Measurements from ENCODE around the gene PEX13. TPM values are rescaled to one million over a fixed set of nuclear protein-coding genes. Genes with fewer than 3 reads are reported as not detected.

PEX13 gene
- total RNA-seq, 1 experiment from 2014 or later, result 19.8 TPM

DNA sequence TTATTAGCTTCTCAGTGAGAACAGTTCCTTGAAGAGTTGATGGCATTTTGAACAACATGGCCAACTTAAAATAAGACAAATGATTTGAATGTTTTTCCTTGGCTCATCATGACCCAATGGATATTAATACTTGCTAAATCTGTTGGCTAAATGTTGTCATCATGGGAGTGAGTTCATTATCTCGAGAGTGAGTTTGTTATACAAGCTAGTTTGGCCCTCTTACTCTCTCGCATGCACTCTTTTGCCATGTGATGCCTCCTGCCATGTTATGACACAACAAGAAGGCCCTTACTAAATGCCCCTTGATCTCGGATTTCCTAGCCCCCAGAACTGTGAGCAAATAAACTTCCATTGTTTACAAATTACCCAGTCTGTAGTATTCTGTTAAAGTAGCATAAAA lies 25.3 kb downstream of the PEX13 start:
- H3K4me3 ChIP-seq (replicated peaks in 1 of 2; ENCODE audit: low read depth in 1 of 2, low read length in 2 of 2), result no peak overlapping the region
- BruUV-seq (replicated peaks), result no TSS peak
- no peak overlapping the region for H2AFZ ChIP-seq (ENCODE audit: low read depth, low read length, poor library complexity, severe bottlenecking)
- no peak overlapping the region for H3K9ac ChIP-seq (ENCODE audit: low read length)
- peaks cover 4 to 5% of the 10 kb centered on the region in 2 experiments; a peak in 1 of 4 replicates for H3K36me3 ChIP-seq (ENCODE audit: control insufficient read depth in 1 of 2, insufficient read depth in 2 of 2, low read length in 2 of 2)
- POLR2A ChIA-PET, result no interaction called here
- no peaks in the 10 kb centered on the region for H3K79me2 ChIP-seq (ENCODE audit: insufficient read depth, low read length)
- intact Hi-C loops (cut with micrococcal nuclease), result no loop called here
- no peaks in the 10 kb centered on the region for H3K9me2 ChIP-seq (ENCODE audit: insufficient read depth)
- H4K20me1 ChIP-seq (ENCODE audit: insufficient read depth), result no peaks in the 10 kb centered on the region
- H3K4me1 ChIP-seq (ENCODE audit: control insufficient read depth in 1 of 2, insufficient read depth in 2 of 2, low read length in 2 of 2), result no peaks in the 10 kb centered on the region
- DNase-seq (ENCODE audit: low read depth, low spot score) (no peak), ATAC-seq (no peak)
- no peak overlapping the region for H3K4me2 ChIP-seq (ENCODE audit: low read length)
- TF ChIP-seq ELF1 (IDR thresholded peaks at IDR 0.05; ENCODE audit: borderline replicate concordance, low read depth), result no peak
- no peak for TF ChIP-seq YY1 (IDR thresholded peaks at IDR 0.05; ENCODE audit: extremely low read depth, insufficient replicate concordance, low read depth, low read length)
- no peak for TF ChIP-seq CEBPB (IDR thresholded peaks at IDR 0.05; ENCODE audit: low read depth)
- TF ChIP-seq CBX3 (IDR thresholded peaks at IDR 0.05; ENCODE audit: low read depth), result no peak
- no peak for TF ChIP-seq POLR2A (IDR thresholded peaks at IDR 0.05; ENCODE audit: borderline replicate concordance, extremely low read depth, insufficient read depth, insufficient read length)
- TF ChIP-seq EZH2 (IDR thresholded peaks at IDR 0.05), result no peak
- TF ChIP-seq RAD21 (IDR thresholded peaks at IDR 0.05; ENCODE audit: low read depth), result no peak
- TF ChIP-seq, protein P1, sequence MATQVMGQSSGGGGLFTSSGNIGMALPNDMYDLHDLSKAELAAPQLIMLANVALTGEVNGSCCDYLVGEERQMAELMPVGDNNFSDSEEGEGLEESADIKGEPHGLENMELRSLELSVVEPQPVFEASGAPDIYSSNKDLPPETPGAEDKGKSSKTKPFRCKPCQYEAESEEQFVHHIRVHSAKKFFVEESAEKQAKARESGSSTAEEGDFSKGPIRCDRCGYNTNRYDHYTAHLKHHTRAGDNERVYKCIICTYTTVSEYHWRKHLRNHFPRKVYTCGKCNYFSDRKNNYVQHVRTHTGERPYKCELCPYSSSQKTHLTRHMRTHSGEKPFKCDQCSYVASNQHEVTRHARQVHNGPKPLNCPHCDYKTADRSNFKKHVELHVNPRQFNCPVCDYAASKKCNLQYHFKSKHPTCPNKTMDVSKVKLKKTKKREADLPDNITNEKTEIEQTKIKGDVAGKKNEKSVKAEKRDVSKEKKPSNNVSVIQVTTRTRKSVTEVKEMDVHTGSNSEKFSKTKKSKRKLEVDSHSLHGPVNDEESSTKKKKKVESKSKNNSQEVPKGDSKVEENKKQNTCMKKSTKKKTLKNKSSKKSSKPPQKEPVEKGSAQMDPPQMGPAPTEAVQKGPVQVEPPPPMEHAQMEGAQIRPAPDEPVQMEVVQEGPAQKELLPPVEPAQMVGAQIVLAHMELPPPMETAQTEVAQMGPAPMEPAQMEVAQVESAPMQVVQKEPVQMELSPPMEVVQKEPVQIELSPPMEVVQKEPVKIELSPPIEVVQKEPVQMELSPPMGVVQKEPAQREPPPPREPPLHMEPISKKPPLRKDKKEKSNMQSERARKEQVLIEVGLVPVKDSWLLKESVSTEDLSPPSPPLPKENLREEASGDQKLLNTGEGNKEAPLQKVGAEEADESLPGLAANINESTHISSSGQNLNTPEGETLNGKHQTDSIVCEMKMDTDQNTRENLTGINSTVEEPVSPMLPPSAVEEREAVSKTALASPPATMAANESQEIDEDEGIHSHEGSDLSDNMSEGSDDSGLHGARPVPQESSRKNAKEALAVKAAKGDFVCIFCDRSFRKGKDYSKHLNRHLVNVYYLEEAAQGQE (IDR thresholded peaks at IDR 0.05; ENCODE audit: low read depth), result no peak
- no peak for TF ChIP-seq SRF (IDR thresholded peaks at IDR 0.05; ENCODE audit: low read depth)
- TF ChIP-seq JUND (IDR thresholded peaks at IDR 0.05), result no peak
- TF ChIP-seq, protein P2, sequence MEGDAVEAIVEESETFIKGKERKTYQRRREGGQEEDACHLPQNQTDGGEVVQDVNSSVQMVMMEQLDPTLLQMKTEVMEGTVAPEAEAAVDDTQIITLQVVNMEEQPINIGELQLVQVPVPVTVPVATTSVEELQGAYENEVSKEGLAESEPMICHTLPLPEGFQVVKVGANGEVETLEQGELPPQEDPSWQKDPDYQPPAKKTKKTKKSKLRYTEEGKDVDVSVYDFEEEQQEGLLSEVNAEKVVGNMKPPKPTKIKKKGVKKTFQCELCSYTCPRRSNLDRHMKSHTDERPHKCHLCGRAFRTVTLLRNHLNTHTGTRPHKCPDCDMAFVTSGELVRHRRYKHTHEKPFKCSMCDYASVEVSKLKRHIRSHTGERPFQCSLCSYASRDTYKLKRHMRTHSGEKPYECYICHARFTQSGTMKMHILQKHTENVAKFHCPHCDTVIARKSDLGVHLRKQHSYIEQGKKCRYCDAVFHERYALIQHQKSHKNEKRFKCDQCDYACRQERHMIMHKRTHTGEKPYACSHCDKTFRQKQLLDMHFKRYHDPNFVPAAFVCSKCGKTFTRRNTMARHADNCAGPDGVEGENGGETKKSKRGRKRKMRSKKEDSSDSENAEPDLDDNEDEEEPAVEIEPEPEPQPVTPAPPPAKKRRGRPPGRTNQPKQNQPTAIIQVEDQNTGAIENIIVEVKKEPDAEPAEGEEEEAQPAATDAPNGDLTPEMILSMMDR (IDR thresholded peaks at IDR 0.05 in 2 of 3, conservative IDR thresholded peaks at IDR 0.05 in 1 of 3; ENCODE audit: borderline replicate concordance in 1 of 3, insufficient read depth in 1 of 3, low read depth in 2 of 3, low read length in 2 of 3), result no peak
- H3K9me3 ChIP-seq (ENCODE audit: control insufficient read depth in 1 of 2, insufficient read depth in 1 of 2, low read depth in 1 of 2, low read length in 2 of 2), result no peaks in the 10 kb centered on the region
- CTCF ChIA-PET, result no interaction called here
- RAD21 ChIA-PET (ENCODE audit: low non-redundant PET in 1 of 2, low total read pairs in 2 of 2, uncharacterized antibody in 2 of 2, unreplicated experiment in 2 of 2), result no interaction called here
- H3K27me3 ChIP-seq (ENCODE audit: insufficient read depth, low read length), result no peaks in the 10 kb centered on the region
- H3K27ac ChIP-seq (ENCODE audit: low read depth, low read length), result no peak overlapping the region

Measured in HCT116 (cell line).